A549 (cell line): ENCODE data around the gene ORMDL1. TPM values are rescaled to one million over a fixed set of nuclear protein-coding genes. Genes with fewer than 3 reads are reported as not detected.

ENCODE experiments used
- ATAC-seq, 2 experiments: fragments of 200-7000 bp in 1 of 2; fragments of >200 bp in 1 of 2; cut with Nextera tagmentation in 1 of 2; cut with Tn5 transposase in 1 of 2; 3 replicates each; pipeline versions ENCODE4 v1.8.0 to v1.9.1; 2018 to 2020; ENCODE audit warnings: mild to moderate bottlenecking in 1 of 2, moderate library complexity in 1 of 2
- CTCF ChIA-PET: fragments of 300-600 bp; sonication (Branson Sonifier 250); formaldehyde crosslinking; extraction: SDS; loops from one replicate; lab custom pipeline; 2021; ENCODE audit warnings: antibody characterized with exemption, inconsistent platforms; lab: Yijun Ruan, JAX
- POLR2A ChIA-PET: fragments of 350-600 bp; formaldehyde crosslinking; extraction: SDS; loops from one replicate; lab custom pipeline; 2021; ENCODE audit warnings: antibody characterized with exemption, inconsistent platforms; lab: Yijun Ruan, JAX
- DNase-seq, 2 experiments: peaks; one replicate each; pipeline versions ENCODE4 v3.0.0 to v3.0.0-alpha.2; 2011 to 2016; ENCODE audit warnings: low read depth in 1 of 2, low spot score in 1 of 2
- FAIRE-seq: peaks from 2 replicates; lab custom pipeline; 2011; peaks lifted over from hg19 to GRCh38; lab: Jason Lieb, UNC
- H3K27ac ChIP-seq, 2 experiments: fragments of >200 bp; sonication (Bioruptor Twin); formaldehyde crosslinking; 3 replicates each; pipeline ENCODE4 v1.5.1; 2016 to 2017
- H3K4me1 ChIP-seq: fragments of >200 bp; sonication (Bioruptor Twin); formaldehyde crosslinking; 3 replicates; pipeline ENCODE4 v1.6.1; 2016
- H3K4me2 ChIP-seq: fragments of >200 bp; sonication (Bioruptor Twin); formaldehyde crosslinking; 3 replicates; pipeline ENCODE4 v1.6.1; 2016
- H3K4me3 ChIP-seq: fragments of >200 bp; sonication (Bioruptor Twin); formaldehyde crosslinking; 3 replicates; pipeline ENCODE4 v1.5.1; 2016
- H3K9me3 ChIP-seq: fragments of >200 bp; sonication (Bioruptor Twin); formaldehyde crosslinking; 3 replicates; pipeline ENCODE4 v1.6.1; 2016
- CBX2 ChIP-seq: fragments of 200-600 bp; sonication (generic); IDR thresholded peaks from 2 replicates; pipeline ENCODE4 v1.6.1; 2016; ENCODE audit warnings: low read depth, mild to moderate bottlenecking, borderline replicate concordance
- CEBPB ChIP-seq, 2 experiments: fragments of >200 bp in 1 of 2; sonication (Bioruptor Twin) in 1 of 2; formaldehyde crosslinking in 1 of 2; IDR thresholded peaks; 2 replicates each; pipeline ENCODE4 v1.6.1; 2012 to 2016
- EHF ChIP-seq: fragments of 250-450 bp; sonication (Bioruptor Pico); IDR thresholded peaks from 2 replicates; pipeline ENCODE4 v1.5.0; 2020; ENCODE audit warnings: mild to moderate bottlenecking
- EHMT2 ChIP-seq: fragments of 200-600 bp; sonication (generic); IDR thresholded peaks from 2 replicates; pipeline ENCODE4 v1.6.1; 2016; ENCODE audit warnings: antibody characterized with exemption, low read depth, mild to moderate bottlenecking, moderate library complexity
- FOSL2 ChIP-seq, 2 experiments: fragments of 450-650 bp in 1 of 2; fragments of >200 bp in 1 of 2; sonication (Bioruptor Twin) in 1 of 2; formaldehyde crosslinking; IDR thresholded peaks; 2 replicates each; pipeline versions ENCODE4 v1.5.0 to v1.6.1; 2016 to 2020; ENCODE audit warnings: mild to moderate bottlenecking in 1 of 2, moderate library complexity in 1 of 2
- HEYL ChIP-seq: fragments of 250-450 bp; sonication (Bioruptor Pico); IDR thresholded peaks from 2 replicates; pipeline ENCODE4 v1.8.0; 2021; ENCODE audit warnings: mild to moderate bottlenecking, moderate library complexity
- HOXB5 ChIP-seq: fragments of 250-450 bp; sonication (Bioruptor Pico); IDR thresholded peaks from 2 replicates; pipeline ENCODE4 v1.5.0; 2020; ENCODE audit warnings: mild to moderate bottlenecking, moderate library complexity
- JUN ChIP-seq, 2 experiments: fragments of >200 bp; sonication (Bioruptor Twin); formaldehyde crosslinking; IDR thresholded peaks; 2 replicates in 1 of 2; 3 replicates in 1 of 2; pipeline ENCODE4 v1.6.1; 2016 to 2017
- KDM1A ChIP-seq: fragments of 200-600 bp; sonication (generic); IDR thresholded peaks from 2 replicates; pipeline ENCODE4 v1.6.1; 2016; ENCODE audit warnings: low read depth, mild to moderate bottlenecking
- KDM5A ChIP-seq: fragments of 200-600 bp; sonication (generic); IDR thresholded peaks from 2 replicates; pipeline ENCODE4 v1.6.1; 2016; ENCODE audit warnings: antibody characterized with exemption, mild to moderate bottlenecking
- MAFK ChIP-seq: fragments of 450-650 bp; IDR thresholded peaks from 2 replicates; pipeline ENCODE4 v1.6.1; 2014; ENCODE audit not compliant: partially characterized antibody
- NFE2L2 ChIP-seq: fragments of 150-350 bp; conservative IDR thresholded peaks from 2 replicates; pipeline ENCODE4 v1.6.1; 2014; ENCODE audit warnings: low read length
- POLR2A ChIP-seq: IDR thresholded peaks from 2 replicates; pipeline ENCODE4 v1.6.1; 2012; ENCODE audit warnings: mild to moderate bottlenecking, low read length
- RCOR1 ChIP-seq: fragments of 150-350 bp; IDR thresholded peaks from 2 replicates; pipeline ENCODE4 v1.6.1; 2014; ENCODE audit warnings: antibody characterized with exemption, low read length, low read depth
- RFX5 ChIP-seq: fragments of 450-650 bp; IDR thresholded peaks from 2 replicates; pipeline ENCODE4 v1.7.1; 2014; ENCODE audit warnings: antibody characterized with exemption, mild to moderate bottlenecking, moderate library complexity
- RNF2 ChIP-seq: fragments of 200-600 bp; sonication (generic); IDR thresholded peaks from 2 replicates; pipeline ENCODE4 v1.6.1; 2016; ENCODE audit warnings: low read depth, mild to moderate bottlenecking, antibody characterized with exemption, moderate library complexity, borderline replicate concordance
- SMC3 ChIP-seq: fragments of >200 bp; sonication (Bioruptor Twin); formaldehyde crosslinking; IDR thresholded peaks from 3 replicates; pipeline ENCODE4 v1.6.1; 2018; ENCODE audit warnings: inconsistent platforms
- SREBF2 ChIP-seq: fragments of 450-650 bp; IDR thresholded peaks from 2 replicates; pipeline ENCODE4 v1.6.1; 2014; ENCODE audit warnings: mild to moderate bottlenecking, moderate library complexity
- TFCP2L1 ChIP-seq: fragments of 250-450 bp; sonication (Bioruptor Pico); IDR thresholded peaks from 2 replicates; pipeline ENCODE4 v1.5.0; 2021; ENCODE audit warnings: mild to moderate bottlenecking
- TP53 ChIP-seq: fragments of 250-450 bp; sonication (Bioruptor Pico); IDR thresholded peaks from 2 replicates; pipeline ENCODE4 v1.5.0; 2021; ENCODE audit warnings: mild to moderate bottlenecking, moderate library complexity
- ZC3H11A ChIP-seq: fragments of 450-650 bp; IDR thresholded peaks from 2 replicates; pipeline ENCODE4 v1.6.1; 2014; ENCODE audit warnings: antibody characterized with exemption, mild to moderate bottlenecking
- ZFP36 ChIP-seq: fragments of 450-650 bp; IDR thresholded peaks from 2 replicates; pipeline ENCODE4 v1.6.1; 2014; ENCODE audit warnings: borderline replicate concordance; ENCODE audit not compliant: partially characterized antibody
- WGBS: methylation state at CpG from one replicate; pipeline ENCODE4 v1.1.6; 2017; ENCODE audit errors: missing lambda C conversion rate; 5-methylcytosine and 5-hydroxymethylcytosine counted together
- polyA plus RNA-seq, 4 experiments: library from polyadenylated mRNA; depleted of rRNA in 3 of 4; stranded (reverse); fragments of >200 nt; fragmentation: RNase III in 1 of 4; extraction: RNeasy Plus Mini Kit Qiagen cat#74134 plus additional on column Dnase treatment in 1 of 4; gene quantifications; 2 replicates in 3 of 4; 3 replicates in 1 of 4; pipeline ENCODE4 v1.2.3, GENCODE V29; 2011 to 2017
- TF ChIP-seq, protein P1 (sequence below): fragments of >200 bp; sonication (Bioruptor Twin); formaldehyde crosslinking; IDR thresholded peaks from 3 replicates; pipeline ENCODE4 v1.6.1; 2016
- TF ChIP-seq, protein P2 (sequence below): fragments of 450-650 bp; IDR thresholded peaks from 2 replicates; pipeline ENCODE4 v1.6.1; 2014; ENCODE audit warnings: antibody characterized with exemption
- TF ChIP-seq, protein P3 (sequence below): fragments of >200 bp; sonication (Bioruptor Twin); formaldehyde crosslinking; IDR thresholded peaks from 2 replicates; pipeline ENCODE4 v1.6.1; 2016

The ORMDL1 gene
- polyA plus RNA-seq, 2 of the 4 experiments (the other 2 are of a cell fraction): 50.3 to 106 TPM

DNA sequence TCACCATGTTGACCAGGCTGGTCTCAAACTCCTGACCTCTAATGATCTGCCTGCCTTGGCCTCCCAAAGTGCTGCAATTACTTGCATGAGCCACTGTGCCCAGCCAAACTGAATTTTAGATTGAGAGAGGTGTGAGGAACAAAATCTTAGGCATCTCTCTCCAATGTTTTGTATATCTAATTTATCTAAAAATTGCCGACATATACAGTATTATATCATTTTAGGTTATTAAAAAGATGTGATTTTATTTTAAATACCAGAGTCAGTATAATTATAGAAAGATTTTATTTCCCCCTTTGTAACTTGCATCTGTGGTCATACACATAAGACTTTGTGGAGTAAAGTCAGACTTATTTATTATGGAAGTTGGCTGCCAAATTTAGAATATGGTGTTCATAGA lies 10.2 kb upstream of the ORMDL1 start:
- TF ChIP-seq FOSL2 (IDR thresholded peaks at IDR 0.05): no peak
- TF ChIP-seq FOSL2 (CRISPR knock-in tag; IDR thresholded peaks at IDR 0.05): no peak
- TF ChIP-seq CBX2: no peak
- no peak for TF ChIP-seq KDM5A
- TF ChIP-seq MAFK: peak; percentile 79
- no peak for TF ChIP-seq SREBF2
- Histone ChIP-seq H3K27ac (no peak overlapping the region), H3K4me1 (peaks cover 16% of the 10 kb centered on the region; the same call in 2 of the 3 replicates), H3K4me2 (no peak overlapping the region), H3K4me3 (no peak overlapping the region), H3K9me3 (no peaks in the 10 kb centered on the region)
- no peak for ATAC-seq
- POLR2A ChIA-PET: no interaction called here
- CTCF ChIA-PET: no interaction called here
- no peak for DNase-seq
- WGBS: 100% methylated on average over 1 of the region's 1 CpG
- FAIRE-seq: no peak

DNA sequence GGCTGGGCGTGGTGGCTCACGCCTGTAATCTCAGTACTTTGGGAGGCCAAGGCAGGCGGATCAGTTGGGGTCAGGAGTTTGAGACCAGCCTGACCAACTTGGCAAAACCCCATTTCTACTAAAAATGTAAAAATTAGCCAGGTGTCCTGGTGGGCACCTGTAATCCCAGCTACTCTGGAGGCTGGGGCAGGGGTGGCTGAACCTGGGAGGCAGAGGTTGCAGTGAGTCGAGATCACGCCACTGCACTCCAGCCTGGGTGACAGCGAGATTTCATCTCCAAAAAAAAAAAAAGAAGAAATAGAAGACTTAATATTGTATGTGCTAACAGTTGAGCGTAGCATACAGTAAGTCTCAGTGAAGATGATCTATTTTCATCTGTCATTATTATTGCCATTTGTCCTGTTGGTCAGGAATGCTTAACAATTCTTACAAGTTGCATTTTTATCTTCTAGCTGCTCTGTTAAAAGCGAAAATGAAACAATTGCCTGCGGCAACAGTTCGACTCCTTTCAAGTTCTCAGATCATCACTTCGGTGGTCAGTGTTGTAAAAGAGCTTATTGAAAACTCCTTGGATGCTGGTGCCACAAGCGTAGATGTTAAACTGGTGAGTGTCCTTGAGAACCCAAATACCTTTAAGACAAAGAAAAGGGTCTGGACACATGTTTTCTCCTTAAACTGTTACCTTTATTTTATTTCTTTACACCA lies 7.4 kb upstream of the ORMDL1 start:
- FAIRE-seq (no peak), DNase-seq (no peak), ATAC-seq (no peak)
- H3K4me2 ChIP-seq: no peak overlapping the region
- H3K9me3 ChIP-seq: no peaks in the 10 kb centered on the region
- CTCF ChIA-PET: no interaction called here
- peaks cover 8% of the 10 kb centered on the region; the same call in 1 of the 3 replicates for H3K4me1 ChIP-seq
- POLR2A ChIA-PET: no interaction called here
- WGBS: 96% methylated on average over 12 of the region's 12 CpGs
- no peak overlapping the region for H3K27ac ChIP-seq
- H3K4me3 ChIP-seq: no peak overlapping the region
- TF ChIP-seq RFX5: no peak
- TF ChIP-seq, all 56 proteins: peak for 0

DNA sequence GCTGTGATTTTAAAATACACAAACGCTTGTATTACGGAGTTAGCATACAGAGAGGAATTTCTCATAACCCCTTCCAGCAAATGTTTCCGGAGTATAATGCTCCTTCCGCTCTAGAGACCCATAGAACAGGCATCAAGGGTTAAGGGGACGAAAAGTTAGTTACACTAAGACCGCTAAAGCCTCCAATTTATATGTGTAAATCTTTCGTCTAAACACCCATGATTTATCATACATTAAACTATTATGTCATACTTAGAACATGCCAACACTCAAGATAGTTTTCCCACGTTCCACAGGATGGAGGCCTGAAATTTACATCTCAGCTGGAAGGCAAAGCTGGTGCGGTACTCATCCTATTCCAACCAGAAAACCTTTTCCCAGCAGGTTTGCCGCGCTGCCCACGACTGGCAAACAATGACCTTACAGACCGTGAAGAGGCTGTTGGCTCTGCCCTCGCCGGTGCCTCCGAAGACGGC lies 650 bp downstream of the ORMDL1 start:
- Histone ChIP-seq H3K4me1 (peaks cover 12% of the 10 kb centered on the region; the same call in 2 of the 3 replicates), H3K4me2 (peak overlapping the region; percentile 59), H3K9me3 (no peaks in the 10 kb centered on the region), H3K4me3 (peak overlapping the region; percentile 88)
- 1% methylated on average over 13 of the region's 17 CpGs for WGBS
- POLR2A ChIA-PET: interaction anchor here (0.6 to 1.6 kb wide), 6 partner anchors 8 to 536 kb away, joined by 3 to 10 read pairs (median 4); partner anchors contain the start of genes HIBCH and OSGEPL1
- DNase-seq: no peak
- FAIRE-seq: no peak
- peak; percentile 53 to 58 for ATAC-seq
- TF ChIP-seq KDM1A: no peak
- no peak for TF ChIP-seq EHMT2
- TF ChIP-seq, all 56 proteins: peak for 0
- peak overlapping the region; percentile 89 to 96 for H3K27ac ChIP-seq
- CTCF ChIA-PET: interaction anchor here (0.6 to 1.3 kb wide), 3 partner anchors 15 to 317 kb away, joined by 3 to 6 read pairs (median 4); partner anchors contain the start of gene OSGEPL1

DNA sequence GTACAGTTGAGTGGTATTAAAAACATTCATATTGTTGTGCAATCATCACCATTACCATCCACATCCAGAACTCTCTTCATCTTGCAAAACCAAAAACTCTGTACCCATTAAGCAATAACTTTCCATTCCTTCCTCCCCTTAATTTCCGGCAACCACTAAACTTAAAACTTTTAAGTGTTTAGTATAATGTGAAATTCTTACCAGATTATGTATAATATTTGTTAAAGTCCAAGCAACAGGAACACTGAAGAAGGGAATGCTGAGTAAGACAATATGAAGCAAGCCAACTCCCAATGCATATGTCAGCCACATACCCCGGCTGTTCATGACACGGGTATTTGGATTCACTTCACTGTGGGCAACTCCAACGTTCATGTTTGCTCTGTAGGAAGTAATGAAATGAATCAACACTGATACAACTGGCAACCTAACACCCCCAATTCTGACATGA lies 1.9 kb downstream of the ORMDL1 start:
- H3K4me2 ChIP-seq: peak overlapping the region; percentile 59
- no peaks in the 10 kb centered on the region for H3K9me3 ChIP-seq
- H3K4me3 ChIP-seq: peak overlapping the region; percentile 88; the same call in 2 of the 3 replicates
- POLR2A ChIA-PET: no interaction called here
- WGBS: 50% methylated on average over 4 of the region's 4 CpGs
- CTCF ChIA-PET: no interaction called here
- peak in 1 of 2 experiments; percentile 22; a peak in 1 of 4 replicates for TF ChIP-seq CEBPB (IDR thresholded peaks at IDR 0.05)
- no peak for TF ChIP-seq TFCP2L1 (CRISPR knock-in tag)
- peak; percentile 70 for TF ChIP-seq MAFK
- H3K4me1 ChIP-seq: peaks cover 12% of the 10 kb centered on the region; the same call in 2 of the 3 replicates
- ATAC-seq (no peak), FAIRE-seq (no peak), DNase-seq (no peak)
- H3K27ac ChIP-seq: no peak overlapping the region

DNA sequence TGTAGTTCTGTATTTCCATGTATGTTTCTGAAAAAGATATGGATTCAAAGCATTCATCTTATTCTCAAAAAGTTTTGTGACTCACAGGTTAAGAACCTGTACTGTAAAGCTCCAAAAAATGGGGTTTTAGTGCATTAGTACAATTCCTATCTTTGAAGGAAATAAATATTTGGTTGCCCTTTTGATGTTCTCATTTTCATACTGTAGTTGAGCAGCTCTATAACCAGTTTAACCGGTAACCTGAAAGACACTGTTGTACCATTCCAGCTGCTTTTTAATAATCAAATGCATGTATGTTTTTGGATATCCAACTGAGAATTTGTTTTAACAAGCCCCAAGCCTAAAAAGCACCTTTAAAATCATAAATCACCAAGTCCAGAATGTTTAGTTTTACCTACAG lies 11.9 kb downstream of the ORMDL1 start:
- ChIA-PET CTCF (interaction anchor here (2.0 to 2.3 kb wide), 2 partner anchors 9 to 22 kb away, joined by 6 to 11 read pairs; partner anchors contain the start of gene OSGEPL1), POLR2A (interaction anchor here (0.6 to 0.8 kb wide), 2 partner anchors 10 to 64 kb away, joined by 3 to 5 read pairs; partner anchors contain the start of gene OSGEPL1)
- Histone ChIP-seq H3K9me3 (no peaks in the 10 kb centered on the region), H3K4me2 (no peak overlapping the region), H3K27ac (no peak overlapping the region), H3K4me3 (no peak overlapping the region), H3K4me1 (no peaks in the 10 kb centered on the region)
- 97% methylated on average over 1 of the region's 1 CpG for WGBS
- DNase-seq (no peak), ATAC-seq (no peak), FAIRE-seq (no peak)
- TF ChIP-seq SMC3 (no peak), HEYL (no peak), POLR2A (no peak), HOXB5 (CRISPR knock-in tag) (no peak), TP53 (CRISPR knock-in tag) (no peak), EHF (CRISPR knock-in tag) (no peak), TFCP2L1 (CRISPR knock-in tag) (no peak), JUN (IDR thresholded peaks at IDR 0.05) (no peak), ZFP36 (no peak), RCOR1 (no peak), NFE2L2 (no peak), ZC3H11A (no peak), RNF2 (no peak)
- TF ChIP-seq, protein P1, sequence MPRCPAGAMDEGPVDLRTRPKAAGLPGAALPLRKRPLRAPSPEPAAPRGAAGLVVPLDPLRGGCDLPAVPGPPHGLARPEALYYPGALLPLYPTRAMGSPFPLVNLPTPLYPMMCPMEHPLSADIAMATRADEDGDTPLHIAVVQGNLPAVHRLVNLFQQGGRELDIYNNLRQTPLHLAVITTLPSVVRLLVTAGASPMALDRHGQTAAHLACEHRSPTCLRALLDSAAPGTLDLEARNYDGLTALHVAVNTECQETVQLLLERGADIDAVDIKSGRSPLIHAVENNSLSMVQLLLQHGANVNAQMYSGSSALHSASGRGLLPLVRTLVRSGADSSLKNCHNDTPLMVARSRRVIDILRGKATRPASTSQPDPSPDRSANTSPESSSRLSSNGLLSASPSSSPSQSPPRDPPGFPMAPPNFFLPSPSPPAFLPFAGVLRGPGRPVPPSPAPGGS: no peak
- TF ChIP-seq, protein P2, sequence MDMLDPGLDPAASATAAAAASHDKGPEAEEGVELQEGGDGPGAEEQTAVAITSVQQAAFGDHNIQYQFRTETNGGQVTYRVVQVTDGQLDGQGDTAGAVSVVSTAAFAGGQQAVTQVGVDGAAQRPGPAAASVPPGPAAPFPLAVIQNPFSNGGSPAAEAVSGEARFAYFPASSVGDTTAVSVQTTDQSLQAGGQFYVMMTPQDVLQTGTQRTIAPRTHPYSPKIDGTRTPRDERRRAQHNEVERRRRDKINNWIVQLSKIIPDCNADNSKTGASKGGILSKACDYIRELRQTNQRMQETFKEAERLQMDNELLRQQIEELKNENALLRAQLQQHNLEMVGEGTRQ: no peak
- TF ChIP-seq, protein P3, sequence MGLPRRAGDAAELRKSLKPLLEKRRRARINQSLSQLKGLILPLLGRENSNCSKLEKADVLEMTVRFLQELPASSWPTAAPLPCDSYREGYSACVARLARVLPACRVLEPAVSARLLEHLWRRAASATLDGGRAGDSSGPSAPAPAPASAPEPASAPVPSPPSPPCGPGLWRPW: no peak
